DMS53 treated with DMSO at 0.1 percent for 48 hours (cell line): ENCODE results near the gene AKAP11.

ENCODE experiments used
- DNase-seq: peaks from one replicate; lab custom pipeline; 2025; ENCODE audit not compliant: unreplicated experiment; lab: John Stamatoyannopoulos, UW

The AKAP11 gene

GRCh38 chr13:42271337-42272114 is 426 bp upstream of the AKAP11 start:
- peak; percentile 90 for DNase-seq

- DNase-seq, result no peak
These were observed 838 bp downstream of the AKAP11 start for GRCh38 chr13:42272804-42273175.

DNA sequence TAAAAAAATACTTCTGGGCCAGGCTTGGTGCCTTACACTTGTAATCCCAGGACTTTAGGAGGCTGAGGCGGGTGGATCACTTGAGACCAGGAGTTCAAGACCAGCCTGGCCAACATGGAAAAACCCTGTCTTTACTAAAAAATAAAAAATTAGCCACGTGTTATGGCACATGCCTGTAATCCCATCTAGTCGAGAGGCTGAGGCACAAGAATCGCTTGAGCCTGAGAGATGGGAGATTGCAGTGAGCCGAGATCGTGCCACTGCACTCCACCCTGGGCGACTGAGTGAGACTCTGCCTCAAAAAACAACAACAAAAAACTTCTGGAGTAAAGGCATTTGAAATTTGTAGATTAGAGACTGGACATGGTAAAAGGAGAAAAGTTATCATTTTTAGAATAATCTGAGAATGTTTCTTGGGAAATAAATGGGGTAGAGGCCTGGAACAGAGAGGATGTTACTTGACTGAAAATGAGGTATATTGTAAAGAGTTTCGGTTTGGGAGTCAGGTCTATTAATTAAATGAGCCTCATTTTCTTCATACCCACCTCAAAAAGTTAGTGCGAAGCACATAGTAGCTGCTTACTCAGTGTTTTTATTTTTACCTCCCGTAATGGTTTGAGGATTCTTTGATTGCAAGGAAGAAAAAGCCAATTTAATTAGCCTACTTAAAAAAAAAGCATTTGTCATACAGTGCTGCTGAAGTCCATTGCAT is 2.6 kb downstream of the AKAP11 start:
- no peak for DNase-seq

- no peak for DNase-seq
These were observed 3.1 kb downstream of the AKAP11 start for GRCh38 chr13:42275098-42275471.

DNA sequence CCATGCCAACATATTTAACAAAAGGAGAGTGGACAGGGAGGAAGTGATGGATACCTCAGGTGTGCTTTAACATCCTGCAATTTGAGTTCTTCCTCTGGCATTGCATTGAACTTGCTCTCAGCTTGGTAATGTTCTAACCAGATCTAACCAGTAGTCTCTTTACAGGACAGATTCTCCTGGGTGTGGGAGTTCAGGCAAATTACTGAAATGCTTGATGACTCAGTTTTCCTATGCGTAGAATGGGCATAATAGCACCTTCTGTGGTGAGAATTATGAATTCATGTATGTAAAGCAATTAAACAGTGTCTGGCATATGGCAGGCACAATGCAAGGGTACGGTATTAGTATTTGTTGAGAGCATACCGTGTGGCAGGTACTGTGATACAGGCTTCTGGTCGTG is 3.6 kb downstream of the AKAP11 start:
- no peak for DNase-seq

- no peak for DNase-seq
These were observed 4.7 kb downstream of the AKAP11 start for GRCh38 chr13:42276683-42277082.

GRCh38 chr13:42277618-42278276 is 5.8 kb downstream of the AKAP11 start:
- DNase-seq, result no peak

DNA sequence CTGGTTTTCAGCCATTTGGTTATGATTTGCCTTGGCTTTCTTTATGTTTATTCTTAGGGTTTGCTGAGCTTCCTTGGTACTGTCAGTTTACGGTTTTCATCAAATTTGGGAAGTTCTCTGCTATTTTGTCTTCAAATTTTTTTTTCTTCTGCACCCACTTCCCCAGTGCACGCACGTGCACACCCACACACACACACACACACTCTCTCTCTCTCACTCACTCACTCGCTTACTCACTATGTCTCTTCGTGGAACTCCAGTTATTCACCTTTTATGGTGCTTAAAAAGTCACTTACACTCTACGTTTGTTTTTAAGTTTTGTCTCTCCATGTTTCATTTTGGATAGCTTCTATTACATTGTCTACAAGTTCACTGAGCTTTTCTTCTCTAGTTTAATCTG is 7.1 kb downstream of the AKAP11 start:
- DNase-seq, result no peak

GRCh38 chr13:42279986-42280385 is 8.0 kb downstream of the AKAP11 start:
- DNase-seq, result no peak

DNA sequence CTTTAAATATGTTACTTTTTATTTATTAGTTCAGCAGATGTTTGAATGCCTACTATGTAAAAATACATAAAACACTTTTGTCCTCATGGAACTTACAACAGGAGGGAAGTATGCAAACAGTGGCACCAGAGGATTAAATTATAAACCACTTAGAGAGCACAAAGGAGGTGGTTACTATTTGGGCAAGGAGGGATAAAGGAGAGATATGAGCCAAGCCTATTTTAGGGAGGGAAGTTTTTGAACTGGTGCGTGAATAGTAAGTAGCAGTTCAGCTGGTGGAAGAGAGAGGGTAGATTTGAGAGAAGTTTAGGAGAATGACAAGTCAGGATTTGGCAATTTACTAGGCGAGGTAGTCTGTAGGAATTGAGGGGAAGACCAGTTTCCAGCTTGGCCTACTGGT is 8.6 kb downstream of the AKAP11 start:
- no peak for DNase-seq

DNA sequence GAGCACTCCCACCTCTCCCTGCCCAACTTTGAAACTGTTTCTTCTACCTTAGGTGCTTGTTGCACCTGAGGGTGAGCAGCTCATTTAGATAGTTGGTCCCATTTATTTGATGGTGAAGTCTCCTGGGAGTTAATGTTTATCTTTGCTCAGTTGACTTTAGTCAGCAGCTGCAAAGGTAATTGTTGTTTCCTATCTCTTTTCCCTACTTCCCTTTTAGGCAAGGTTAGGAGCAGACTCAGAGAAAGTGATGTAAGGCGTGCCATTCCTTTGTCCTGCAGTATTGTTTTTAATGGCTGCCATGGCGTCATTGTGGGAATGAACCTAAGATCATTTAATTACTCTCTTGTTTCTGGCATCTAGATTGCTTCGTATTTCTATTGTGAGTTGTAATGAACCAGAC is 11.6 kb downstream of the AKAP11 start:
- peak; percentile 36 for DNase-seq

DNA sequence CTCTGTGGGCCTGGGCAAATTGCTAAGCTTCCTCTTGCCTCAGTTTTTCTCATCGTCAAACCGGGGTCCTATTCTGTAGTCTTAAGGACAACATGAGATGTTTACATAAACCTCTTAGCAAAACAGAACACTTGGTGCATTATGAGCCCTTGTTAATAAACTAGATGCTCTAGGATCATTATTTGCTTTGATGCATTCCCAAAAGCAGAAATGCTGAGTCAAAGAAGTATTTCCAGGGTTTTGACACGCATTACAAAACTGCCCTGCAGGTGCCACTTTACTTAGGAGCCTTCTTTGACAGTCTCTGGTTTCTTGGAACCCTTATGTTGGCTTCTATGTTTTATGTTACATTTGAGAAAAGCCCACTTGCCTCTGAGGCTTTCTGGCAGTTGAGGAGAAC is 12.1 kb downstream of the AKAP11 start:
- no peak for DNase-seq

- no peak for DNase-seq
These were observed 26.4 kb downstream of the AKAP11 start for GRCh38 chr13:42298392-42298791.

GRCh38 chr13:42305503-42305902 is 33.6 kb downstream of the AKAP11 start:
- no peak for DNase-seq

GRCh38 chr13:42307461-42307860 is 35.5 kb downstream of the AKAP11 start:
- no peak for DNase-seq

GRCh38 chr13:42312817-42313431 is 41.0 kb downstream of the AKAP11 start:
- DNase-seq, result no peak

DNA sequence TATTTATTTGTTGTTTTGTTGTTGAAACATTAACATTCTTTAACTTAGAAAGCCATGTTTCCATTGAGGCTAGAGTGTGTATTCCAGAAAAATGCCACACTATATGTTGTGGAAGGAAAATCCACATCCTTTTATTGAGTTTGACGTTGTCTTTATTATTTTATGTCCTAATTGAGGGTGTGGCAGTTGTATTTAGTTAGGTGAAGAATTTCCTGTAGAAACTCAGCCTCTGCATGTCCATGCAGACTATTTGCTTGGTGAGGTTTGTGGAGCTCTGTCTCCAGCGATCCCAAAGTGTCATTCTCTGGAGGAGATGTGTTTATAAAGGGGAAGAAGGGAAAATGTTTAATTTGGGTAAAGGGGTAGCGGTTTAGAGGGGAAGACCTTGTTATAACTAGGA is 46.6 kb downstream of the AKAP11 start:
- no peak for DNase-seq

DNA sequence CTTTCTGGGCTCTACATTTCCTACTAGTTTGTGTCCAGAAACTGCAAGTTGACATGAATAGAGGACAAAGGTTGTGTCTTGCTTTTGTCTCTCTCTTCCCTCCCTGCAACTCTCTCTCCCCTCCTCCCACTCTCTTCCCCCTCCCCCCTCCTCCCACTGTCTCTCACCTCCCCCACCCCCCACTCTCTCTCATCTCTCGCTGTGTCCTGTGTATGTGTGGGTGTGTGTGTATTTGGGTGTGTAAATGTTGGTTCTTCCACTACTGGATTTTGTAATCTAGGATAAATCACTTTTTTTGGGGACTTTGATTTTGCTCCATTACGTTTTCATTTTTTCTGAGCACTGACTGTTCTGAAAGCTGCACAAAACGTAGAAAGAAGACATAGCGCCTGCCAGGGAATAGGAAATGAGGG is 48.4 kb downstream of the AKAP11 start:
- no peak for DNase-seq

- no peak for DNase-seq
These were observed 50.9 kb downstream of the AKAP11 start for GRCh38 chr13:42322806-42323205.

DNA sequence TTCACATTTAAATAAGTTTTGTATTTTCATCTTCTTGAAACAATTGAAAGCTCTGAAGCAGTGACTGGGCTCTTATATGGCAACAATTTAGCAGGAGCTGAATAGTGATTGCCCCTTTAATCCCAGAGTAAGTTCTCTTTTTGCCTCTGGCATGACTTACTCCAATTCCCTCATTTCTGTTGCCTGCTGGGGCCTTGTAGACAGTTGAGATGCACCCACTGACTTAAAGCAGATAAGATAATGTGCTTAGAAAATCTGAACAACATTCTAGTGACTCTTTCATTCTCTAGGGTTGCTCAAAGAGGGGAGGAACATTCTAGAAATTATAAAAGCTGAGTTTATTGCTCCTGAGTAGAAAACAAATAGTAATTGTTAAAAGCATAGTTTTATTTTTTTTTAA is 52.8 kb downstream of the AKAP11 start:
- no peak for DNase-seq

DNA sequence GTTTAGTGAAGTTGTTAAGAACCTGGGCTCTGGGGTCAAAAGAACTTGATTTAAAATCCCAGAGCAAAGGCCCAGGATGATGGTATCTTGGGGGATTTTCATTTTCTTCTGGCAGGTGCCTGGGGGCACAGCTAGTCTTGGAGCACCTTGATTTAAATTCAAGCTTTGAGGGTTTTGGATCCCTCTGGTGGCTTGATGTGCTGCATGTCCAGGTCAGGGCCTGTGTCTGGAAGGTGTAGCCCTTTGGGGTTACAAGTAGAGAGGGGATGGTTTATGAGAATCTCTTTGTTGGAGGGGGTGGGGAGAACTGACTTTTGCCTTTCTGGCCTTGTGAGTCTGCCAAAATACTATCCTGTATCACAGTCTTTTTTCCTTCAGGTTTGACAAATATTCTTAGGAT is 55.8 kb downstream of the AKAP11 start:
- DNase-seq, result no peak

- no peak for DNase-seq
These were observed 56.7 kb downstream of the AKAP11 start for GRCh38 chr13:42328672-42329071.
